D721Med (cell line): Measurements from ENCODE around the gene HECW1.

Experiments used
- DNase-seq: peaks from one replicate; pipeline ENCODE4 v3.0.0; 2011; ENCODE audit warnings: low spot score; ENCODE audit not compliant: insufficient read length
- FAIRE-seq: peaks from 2 replicates; lab custom pipeline; 2011; peaks lifted over from hg19 to GRCh38; lab: Jason Lieb, UNC
- TF ChIP-seq, protein P1 (sequence below): IDR thresholded peaks from 2 replicates; pipeline ENCODE4 v1.5.1; 2012; ENCODE audit warnings: mild to moderate bottlenecking, control low read depth; ENCODE audit not compliant: insufficient read depth; ENCODE audit errors: missing control alignments

The HECW1 gene

DNA sequence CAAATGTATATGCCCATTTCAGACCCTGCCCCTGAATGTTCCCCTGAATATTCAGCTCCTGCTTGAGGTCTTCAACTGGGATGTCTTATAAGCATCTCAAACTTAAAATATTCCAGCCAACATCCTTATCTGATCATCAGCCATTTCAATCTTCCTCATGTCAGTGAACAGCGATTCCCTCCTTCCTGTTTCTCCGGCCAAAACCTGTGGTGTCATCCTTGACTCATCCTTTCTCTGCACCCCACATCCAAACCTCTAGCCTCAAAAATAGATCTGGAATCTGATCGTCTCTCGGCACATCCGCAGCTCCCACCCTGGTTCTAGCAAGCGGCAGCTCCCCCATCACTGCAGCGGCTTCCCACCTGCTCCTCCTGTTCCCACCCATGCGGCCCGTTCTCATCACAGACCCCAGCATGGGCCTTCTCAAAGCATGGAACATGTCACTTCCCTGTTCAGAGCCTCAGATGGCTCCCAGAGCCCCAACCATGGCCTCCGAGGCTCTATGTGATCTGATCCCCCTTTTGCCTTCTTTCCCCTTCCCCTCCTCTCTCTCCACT, 165.7 kb downstream of the HECW1 start:
- TF ChIP-seq, protein P1, sequence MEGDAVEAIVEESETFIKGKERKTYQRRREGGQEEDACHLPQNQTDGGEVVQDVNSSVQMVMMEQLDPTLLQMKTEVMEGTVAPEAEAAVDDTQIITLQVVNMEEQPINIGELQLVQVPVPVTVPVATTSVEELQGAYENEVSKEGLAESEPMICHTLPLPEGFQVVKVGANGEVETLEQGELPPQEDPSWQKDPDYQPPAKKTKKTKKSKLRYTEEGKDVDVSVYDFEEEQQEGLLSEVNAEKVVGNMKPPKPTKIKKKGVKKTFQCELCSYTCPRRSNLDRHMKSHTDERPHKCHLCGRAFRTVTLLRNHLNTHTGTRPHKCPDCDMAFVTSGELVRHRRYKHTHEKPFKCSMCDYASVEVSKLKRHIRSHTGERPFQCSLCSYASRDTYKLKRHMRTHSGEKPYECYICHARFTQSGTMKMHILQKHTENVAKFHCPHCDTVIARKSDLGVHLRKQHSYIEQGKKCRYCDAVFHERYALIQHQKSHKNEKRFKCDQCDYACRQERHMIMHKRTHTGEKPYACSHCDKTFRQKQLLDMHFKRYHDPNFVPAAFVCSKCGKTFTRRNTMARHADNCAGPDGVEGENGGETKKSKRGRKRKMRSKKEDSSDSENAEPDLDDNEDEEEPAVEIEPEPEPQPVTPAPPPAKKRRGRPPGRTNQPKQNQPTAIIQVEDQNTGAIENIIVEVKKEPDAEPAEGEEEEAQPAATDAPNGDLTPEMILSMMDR, result no peak
- FAIRE-seq, result no peak
- DNase-seq, result no peak

DNA sequence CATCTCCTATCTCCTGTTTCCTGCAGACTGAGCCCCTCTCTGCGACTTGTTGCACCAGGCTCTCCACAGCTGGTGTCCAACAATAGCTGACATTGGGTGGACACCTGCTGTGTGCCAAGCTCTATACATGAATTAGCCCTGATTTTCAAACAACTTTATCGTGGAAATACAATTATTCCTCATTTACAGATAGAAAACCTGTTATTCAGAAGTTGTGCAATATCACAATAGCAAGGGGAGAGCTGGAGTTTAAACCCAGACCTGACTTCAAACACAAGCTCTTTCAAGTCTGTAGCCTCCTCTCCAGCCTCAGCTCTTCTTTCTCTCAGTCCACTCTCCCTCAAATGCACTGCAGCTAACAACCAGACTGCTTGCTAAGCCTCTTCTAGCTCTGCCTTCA, 168.8 kb downstream of the HECW1 start:
- FAIRE-seq (no peak), DNase-seq (no peak)

DNA sequence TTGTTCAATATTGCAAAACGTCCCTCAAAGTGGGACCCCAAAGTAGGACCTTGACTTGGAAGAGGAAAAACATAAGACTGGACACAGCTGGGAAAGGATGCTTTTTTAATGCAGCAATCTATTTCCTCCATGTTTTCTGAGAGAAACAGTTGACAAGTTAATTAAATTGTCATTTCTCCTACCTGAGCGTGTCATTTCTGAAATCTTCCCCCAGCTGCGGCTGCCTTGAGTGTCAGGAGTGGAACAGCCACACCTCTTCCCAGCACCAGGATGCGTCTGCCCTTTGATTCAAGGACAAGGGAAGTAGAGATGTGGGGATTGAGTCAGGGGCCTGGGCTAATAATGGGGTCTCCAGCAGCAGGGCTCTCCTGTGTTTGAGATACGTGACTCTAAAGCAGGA, 171.3 kb downstream of the HECW1 start:
- DNase-seq (no peak), FAIRE-seq (no peak)
- TF ChIP-seq, protein P1, result no peak

More for the DNA sequence above, 168.8 kb downstream of the HECW1 start:
- TF ChIP-seq, protein P1, result no peak

DNA sequence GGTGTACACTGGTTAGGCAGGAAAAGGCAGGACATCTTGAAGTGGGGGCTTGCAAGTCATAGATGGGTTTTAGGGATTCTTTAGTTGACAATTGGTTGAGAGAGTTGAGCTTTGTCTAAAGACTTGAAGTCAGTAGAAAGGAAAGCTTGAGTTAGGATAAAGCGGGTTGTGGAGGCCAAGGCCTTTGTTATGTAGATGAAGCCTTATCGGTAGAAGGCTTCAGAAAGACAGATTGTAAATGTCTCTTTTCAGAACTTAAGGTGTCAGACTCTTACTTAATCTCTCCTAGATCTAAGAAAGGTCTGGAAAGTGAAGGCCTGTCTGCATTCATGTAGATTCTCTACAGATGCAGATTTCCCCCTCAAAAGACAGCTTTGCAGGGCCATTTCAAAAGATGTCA, 177.4 kb downstream of the HECW1 start:
- FAIRE-seq, result no peak
- DNase-seq, result no peak

DNA sequence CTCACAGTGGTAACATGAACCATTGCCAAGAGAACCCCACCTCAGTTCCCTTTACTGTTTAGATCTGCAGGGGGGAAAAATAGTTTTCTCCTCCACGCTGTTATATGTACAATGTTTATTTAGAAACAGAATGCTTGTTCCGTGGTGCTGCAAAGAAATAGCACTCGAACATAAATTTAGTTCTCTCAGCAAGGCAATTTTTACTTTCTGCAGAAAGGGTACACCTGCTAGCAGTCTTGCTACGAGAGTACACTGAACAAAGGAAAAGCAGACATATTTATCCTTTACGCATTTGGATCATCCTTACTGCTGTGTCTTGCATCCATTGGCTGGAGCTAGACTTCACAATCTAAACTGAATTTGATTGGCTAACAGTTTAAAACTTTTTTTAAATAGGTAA, 178.5 kb downstream of the HECW1 start:
- TF ChIP-seq, protein P1, result no peak
- FAIRE-seq (no peak), DNase-seq (no peak)

More for the DNA sequence above, 177.4 kb downstream of the HECW1 start:
- TF ChIP-seq, protein P1, result no peak

DNA sequence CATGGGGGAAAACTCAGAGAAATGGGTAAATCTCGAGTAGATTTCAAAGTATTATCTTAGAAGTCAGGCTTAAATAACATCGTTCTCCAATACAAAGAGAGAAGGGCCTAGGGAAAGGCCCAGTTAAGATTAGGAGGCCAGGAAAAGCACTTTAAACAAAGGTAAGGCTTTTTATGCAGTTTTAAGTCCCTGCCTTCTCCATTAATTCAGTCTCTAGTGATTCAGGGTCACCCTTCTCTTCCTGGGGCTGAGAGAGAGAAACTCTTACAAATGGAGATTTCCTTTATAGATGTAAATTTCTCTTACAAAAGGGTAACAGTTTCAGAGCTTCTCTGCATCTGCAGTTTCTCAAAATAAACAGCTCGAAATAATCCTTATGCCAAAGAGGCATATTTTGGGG, 179.3 kb downstream of the HECW1 start:
- DNase-seq (no peak), FAIRE-seq (no peak)
- TF ChIP-seq, protein P1, result no peak

DNA sequence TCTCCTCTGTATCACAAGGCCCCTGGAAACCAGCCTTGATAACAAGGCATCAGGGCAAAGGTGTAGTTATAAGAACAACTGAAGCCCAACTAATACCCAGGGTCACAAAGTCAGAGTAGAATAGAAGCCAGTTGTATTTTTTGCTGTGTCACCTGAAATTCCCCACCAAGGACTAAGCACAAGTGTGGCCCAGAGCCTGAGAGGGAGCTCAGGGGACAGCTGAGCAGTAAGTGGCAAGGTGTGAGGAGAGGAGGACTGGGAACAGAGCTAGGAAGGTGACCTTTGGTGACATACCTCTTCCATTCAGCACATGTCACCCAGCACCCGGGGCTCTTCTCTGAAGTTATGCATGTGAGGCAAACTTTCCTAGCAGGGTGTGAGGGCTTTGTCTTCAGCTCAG, 179.9 kb downstream of the HECW1 start:
- TF ChIP-seq, protein P1, result no peak
- FAIRE-seq (no peak), DNase-seq (no peak)
